HepG2 (cell line): ENCODE measurements around the gene EVA1A. TPM values are rescaled to one million over a fixed set of nuclear protein-coding genes. Genes with fewer than 3 reads are reported as not detected.
A peak's percentile ranks its signal among the peaks of the same experiment; 100 is the strongest.

ENCODE experiments used
- FOXP1 ChIP-seq, 2 experiments: fragments of 450-650 bp in 1 of 2; IDR thresholded peaks; 2 replicates each; pipeline ENCODE4 v1.6.1; 2017 to 2018; ENCODE audit warnings: antibody characterized with exemption in 1 of 2
- HDAC2 ChIP-seq: sonication (generic); formaldehyde crosslinking; IDR thresholded peaks from 2 replicates; pipeline ENCODE4 v1.4.0; 2020; ENCODE audit warnings: missing genetic modification reagents
- HNF1A ChIP-seq, 2 experiments: sonication (generic) in 1 of 2; formaldehyde crosslinking in 1 of 2; IDR thresholded peaks; 2 replicates each; pipeline versions ENCODE4 v1.4.0 to v1.6.1; 2016 to 2020; ENCODE audit warnings: borderline replicate concordance in 1 of 2, low read depth in 1 of 2, mild to moderate bottlenecking in 1 of 2, missing genetic modification reagents in 1 of 2
- MIER2 ChIP-seq: IDR thresholded peaks from 2 replicates; pipeline ENCODE4 v1.6.1; 2016; ENCODE audit warnings: missing biosample characterization, missing genetic modification reagents
- MIXL1 ChIP-seq: IDR thresholded peaks from 2 replicates; pipeline ENCODE4 v1.6.1; 2016
- NFE2 ChIP-seq: sonication (generic); formaldehyde crosslinking; IDR thresholded peaks from 2 replicates; pipeline ENCODE4 v1.4.0; 2020; ENCODE audit warnings: missing genetic modification reagents
- NR2C2 ChIP-seq: sonication (generic); formaldehyde crosslinking; IDR thresholded peaks from 2 replicates; pipeline ENCODE4 v1.4.0; 2020; ENCODE audit warnings: missing genetic modification reagents, mild to moderate bottlenecking, moderate library complexity, borderline replicate concordance
- RARA ChIP-seq: IDR thresholded peaks from 2 replicates; pipeline ENCODE4 v1.6.1; 2016; ENCODE audit warnings: missing genetic modification reagents, missing compliant biosample characterization
- RXRB ChIP-seq: IDR thresholded peaks from 2 replicates; pipeline ENCODE4 v1.6.1; 2016; ENCODE audit warnings: borderline replicate concordance, missing genetic modification reagents, missing compliant biosample characterization
- SKI ChIP-seq: fragments of 450-650 bp; IDR thresholded peaks from one replicate; pipeline ENCODE4 v1.6.1; 2018; ENCODE audit warnings: mild to moderate bottlenecking; ENCODE audit not compliant: partially characterized antibody
- TOPORS ChIP-seq: sonication (generic); formaldehyde crosslinking; IDR thresholded peaks from 2 replicates; pipeline ENCODE4 v1.8.0; 2023; ENCODE audit warnings: mild to moderate bottlenecking, missing genetic modification reagents
- ZBTB42 ChIP-seq: sonication (generic); formaldehyde crosslinking; IDR thresholded peaks from 2 replicates; pipeline ENCODE4 v1.5.0; 2020; ENCODE audit warnings: mild to moderate bottlenecking, missing genetic modification reagents
- ZEB1 ChIP-seq: IDR thresholded peaks from 2 replicates; pipeline ENCODE4 v1.6.1; 2012; ENCODE audit warnings: mild to moderate bottlenecking, low read depth, inconsistent platforms; ENCODE audit not compliant: insufficient replicate concordance
- ZNF639 ChIP-seq: conservative IDR thresholded peaks from 2 replicates; pipeline ENCODE4 v1.6.1; 2018; ENCODE audit warnings: missing genetic modification reagents
- ZNF7 ChIP-seq: IDR thresholded peaks from 2 replicates; pipeline ENCODE4 v1.6.1; 2016; ENCODE audit warnings: missing biosample characterization, missing genetic modification reagents
- ZNF749 ChIP-seq: sonication (generic); formaldehyde crosslinking; IDR thresholded peaks from 2 replicates; pipeline ENCODE4 v1.8.0; 2022; ENCODE audit warnings: mild to moderate bottlenecking, missing genetic modification reagents, moderate library complexity, borderline replicate concordance
- polyA plus RNA-seq, 8 experiments: library from polyadenylated mRNA; depleted of rRNA in 3 of 8; stranded (reverse) in 7 of 8; unstranded in 1 of 8; fragments of >200 nt; fragmentation: Illumina TruSeq in 4 of 8; extraction: Trizol in 4 of 8; gene quantifications; 2 replicates each; pipeline versions ENCODE4 v1.2.1 to v1.2.3, GENCODE V29; 2011 to 2016; ENCODE audit warnings: low read depth in 4 of 8, missing spikeins in 1 of 8, mixed read lengths in 1 of 8; ENCODE audit not compliant: insufficient read depth in 1 of 8
- total RNA-seq, 5 experiments: library from RNA; depleted of rRNA; stranded (reverse); fragments of >200 nt; fragmentation: Illumina TruSeq; extraction: Trizol; gene quantifications; 2 replicates each; pipeline ENCODE4 v1.2.3, GENCODE V29; 2016; ENCODE audit warnings: low read depth in 1 of 5
- TF ChIP-seq, protein P1 (sequence below): sonication (generic); formaldehyde crosslinking; IDR thresholded peaks from 2 replicates; pipeline ENCODE4 v1.4.0; 2020; ENCODE audit warnings: missing genetic modification reagents
- TF ChIP-seq, protein P2 (sequence below): sonication (generic); formaldehyde crosslinking; IDR thresholded peaks from 2 replicates; pipeline ENCODE4 v1.8.1; 2022; ENCODE audit warnings: mild to moderate bottlenecking, missing genetic modification reagents
- TF ChIP-seq, protein P3 (sequence below): sonication (generic); formaldehyde crosslinking; IDR thresholded peaks from 2 replicates; pipeline ENCODE4 v1.4.0; 2020; ENCODE audit warnings: missing genetic modification reagents, borderline replicate concordance

The EVA1A gene
- total and polyA plus RNA-seq, 2 of the 13 experiments (the other 11 are each of a cell fraction or from before 2014, with no cell fraction given): 57.5 to 57.8 TPM

DNA sequence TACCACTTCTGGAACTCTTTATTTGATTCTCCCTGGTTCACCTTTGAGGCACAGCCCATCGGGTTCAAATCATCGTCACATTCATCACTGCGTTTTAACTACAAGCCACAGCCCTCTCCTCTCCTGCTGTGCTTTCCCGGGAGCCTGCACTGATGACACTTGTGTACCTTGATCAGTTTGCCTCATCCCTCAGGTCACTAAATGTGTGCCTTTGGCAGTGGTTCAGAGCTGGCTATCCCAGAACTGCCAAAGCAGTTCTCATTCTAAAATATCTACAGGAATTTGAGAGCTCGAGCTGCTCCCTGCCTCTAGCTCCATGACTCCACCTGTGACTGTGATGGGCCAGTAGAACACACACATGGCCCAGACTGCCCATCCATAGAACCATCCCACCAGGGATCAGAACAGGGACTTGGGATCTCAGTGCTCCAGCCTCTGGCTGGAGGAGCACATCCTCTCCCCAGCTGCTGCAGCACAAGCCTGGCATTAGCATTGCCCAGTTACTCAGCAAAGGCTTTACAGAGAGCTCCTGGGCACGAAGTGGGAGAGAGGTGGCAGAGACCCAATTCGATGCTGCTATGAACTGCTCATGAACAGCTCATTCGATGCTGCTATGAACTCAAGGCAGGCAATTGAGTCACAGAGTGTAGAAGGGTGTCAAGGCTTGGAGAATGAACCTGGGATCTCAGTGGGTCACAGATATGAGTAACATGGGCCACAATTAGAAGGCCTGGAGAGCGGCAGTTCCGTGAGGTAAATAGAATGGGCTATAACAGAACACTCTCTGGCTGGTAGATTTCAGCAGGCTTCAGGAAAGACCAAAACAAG lies 41.9 kb downstream of the EVA1A start (continued):
- TF ChIP-seq FOXP1 (IDR thresholded peaks at IDR 0.05) (no peak), FOXP1 (CRISPR knock-in tag; IDR thresholded peaks at IDR 0.05) (no peak), HDAC2 (CRISPR knock-in tag) (peak; percentile 83), TOPORS (CRISPR knock-in tag) (no peak), SKI (no peak), RARA (CRISPR knock-in tag) (0 out of 2 replicates have a peak, but pooled peaks have one; percentile 39), ZNF749 (CRISPR knock-in tag) (0 out of 2 replicates have a peak, but pooled peaks have one; percentile 31), NFE2 (CRISPR knock-in tag) (no peak), HNF1A (IDR thresholded peaks at IDR 0.05; ENCODE audit: low read depth) (no peak), HNF1A (CRISPR knock-in tag; IDR thresholded peaks at IDR 0.05; ENCODE audit: borderline replicate concordance) (0 out of 2 replicates have a peak, but pooled peaks have one; percentile 26), NR2C2 (CRISPR knock-in tag) (peak; percentile 58), MIER2 (no peak), ZNF7 (CRISPR knock-in tag) (no peak), ZNF639 (CRISPR knock-in tag) (no peak), ZBTB42 (CRISPR knock-in tag) (no peak), MIXL1 (CRISPR knock-in tag) (no peak), ZEB1 (no peak), RXRB (CRISPR knock-in tag) (peak; percentile 65; the same call in 1 of the 2 replicates)
- TF ChIP-seq, protein P1, sequence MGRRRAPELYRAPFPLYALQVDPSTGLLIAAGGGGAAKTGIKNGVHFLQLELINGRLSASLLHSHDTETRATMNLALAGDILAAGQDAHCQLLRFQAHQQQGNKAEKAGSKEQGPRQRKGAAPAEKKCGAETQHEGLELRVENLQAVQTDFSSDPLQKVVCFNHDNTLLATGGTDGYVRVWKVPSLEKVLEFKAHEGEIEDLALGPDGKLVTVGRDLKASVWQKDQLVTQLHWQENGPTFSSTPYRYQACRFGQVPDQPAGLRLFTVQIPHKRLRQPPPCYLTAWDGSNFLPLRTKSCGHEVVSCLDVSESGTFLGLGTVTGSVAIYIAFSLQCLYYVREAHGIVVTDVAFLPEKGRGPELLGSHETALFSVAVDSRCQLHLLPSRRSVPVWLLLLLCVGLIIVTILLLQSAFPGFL (CRISPR knock-in tag): no peak
- TF ChIP-seq, protein P2, sequence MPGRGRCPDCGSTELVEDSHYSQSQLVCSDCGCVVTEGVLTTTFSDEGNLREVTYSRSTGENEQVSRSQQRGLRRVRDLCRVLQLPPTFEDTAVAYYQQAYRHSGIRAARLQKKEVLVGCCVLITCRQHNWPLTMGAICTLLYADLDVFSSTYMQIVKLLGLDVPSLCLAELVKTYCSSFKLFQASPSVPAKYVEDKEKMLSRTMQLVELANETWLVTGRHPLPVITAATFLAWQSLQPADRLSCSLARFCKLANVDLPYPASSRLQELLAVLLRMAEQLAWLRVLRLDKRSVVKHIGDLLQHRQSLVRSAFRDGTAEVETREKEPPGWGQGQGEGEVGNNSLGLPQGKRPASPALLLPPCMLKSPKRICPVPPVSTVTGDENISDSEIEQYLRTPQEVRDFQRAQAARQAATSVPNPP (CRISPR knock-in tag): no peak
- TF ChIP-seq, protein P3, sequence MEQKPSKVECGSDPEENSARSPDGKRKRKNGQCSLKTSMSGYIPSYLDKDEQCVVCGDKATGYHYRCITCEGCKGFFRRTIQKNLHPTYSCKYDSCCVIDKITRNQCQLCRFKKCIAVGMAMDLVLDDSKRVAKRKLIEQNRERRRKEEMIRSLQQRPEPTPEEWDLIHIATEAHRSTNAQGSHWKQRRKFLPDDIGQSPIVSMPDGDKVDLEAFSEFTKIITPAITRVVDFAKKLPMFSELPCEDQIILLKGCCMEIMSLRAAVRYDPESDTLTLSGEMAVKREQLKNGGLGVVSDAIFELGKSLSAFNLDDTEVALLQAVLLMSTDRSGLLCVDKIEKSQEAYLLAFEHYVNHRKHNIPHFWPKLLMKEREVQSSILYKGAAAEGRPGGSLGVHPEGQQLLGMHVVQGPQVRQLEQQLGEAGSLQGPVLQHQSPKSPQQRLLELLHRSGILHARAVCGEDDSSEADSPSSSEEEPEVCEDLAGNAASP (CRISPR knock-in tag): peak; percentile 55; the same call in 1 of the 2 replicates
